CD4-positive, CD25-positive, alpha-beta regulatory T cell (primary cell): Measurements from ENCODE around the gene ZNF750. TPM values are rescaled to one million over a fixed set of nuclear protein-coding genes. Genes with fewer than 3 reads are reported as not detected.
A peak's percentile ranks its signal among the peaks of the same experiment; 100 is the strongest.

Source experiments
- ATAC-seq, 2 donors: fragments of 150-1000 bp; cut with Tn5 transposase; one replicate each; pipeline ENCODE4 v1.10.0; 2021; ENCODE audit warnings: low read depth in 2 of 2, moderate number of reproducible peaks in 2 of 2, moderate library complexity in 1 of 2
- DNase-seq, 3 donors: peaks; one replicate each; pipeline versions ENCODE4 v3.0.0 to v3.0.0-alpha.2; 2012 to 2022; ENCODE audit warnings: mixed read lengths in 1 of 3
- H3K27ac ChIP-seq: one replicate; pipeline ENCODE4 v1.7.0; 2013; ENCODE audit warnings: mild to moderate bottlenecking, low read length; ENCODE audit not compliant: insufficient read depth, poor library complexity, severe bottlenecking
- H3K27me3 ChIP-seq: one replicate; pipeline ENCODE4 v1.7.0; 2013; ENCODE audit warnings: low read length; ENCODE audit not compliant: control insufficient read depth, insufficient read depth
- H3K36me3 ChIP-seq: one replicate; pipeline ENCODE4 v1.7.0; 2013; ENCODE audit warnings: mild to moderate bottlenecking, low read length, moderate library complexity; ENCODE audit not compliant: control insufficient read depth, insufficient read depth
- H3K4me1 ChIP-seq: 2 replicates; pipeline ENCODE4 v1.7.0; 2013; ENCODE audit warnings: mild to moderate bottlenecking, low read length; ENCODE audit not compliant: insufficient read depth, control insufficient read depth, poor library complexity, severe bottlenecking
- H3K4me3 ChIP-seq: one replicate; pipeline ENCODE4 v1.7.0; 2013; ENCODE audit warnings: low read depth, mild to moderate bottlenecking, low read length, moderate library complexity
- H3K9me3 ChIP-seq, 2 experiments: 1 replicate in 1 of 2; 2 replicates in 1 of 2; pipeline ENCODE4 v1.7.0; 2013; ENCODE audit warnings: low read length in 2 of 2, mild to moderate bottlenecking in 1 of 2, moderate library complexity in 1 of 2; ENCODE audit not compliant: control insufficient read depth in 2 of 2
- H3K27ac Mint-ChIP-seq, 3 donors: one replicate each; pipeline ENCODE4 v1.8.0; 2020 to 2022; ENCODE audit warnings: mild to moderate bottlenecking in 3 of 3, mixed read lengths in 3 of 3, moderate library complexity in 2 of 3
- H3K27me3 Mint-ChIP-seq: one replicate; pipeline ENCODE4 v1.8.0; 2022; ENCODE audit warnings: mild to moderate bottlenecking, mixed read lengths
- H3K36me3 Mint-ChIP-seq: one replicate; pipeline ENCODE4 v1.8.0; 2020; ENCODE audit warnings: mixed read lengths
- H3K4me1 Mint-ChIP-seq, 4 donors: one replicate each; pipeline ENCODE4 v1.8.0; 2020 to 2022; ENCODE audit warnings: mixed read lengths in 4 of 4, mild to moderate bottlenecking in 1 of 4
- H3K4me3 Mint-ChIP-seq, 4 donors: one replicate each; pipeline ENCODE4 v1.8.0; 2020 to 2022; ENCODE audit warnings: mild to moderate bottlenecking in 4 of 4, mixed read lengths in 4 of 4, moderate library complexity in 3 of 4
- H3K9me3 Mint-ChIP-seq, 7 donors: one replicate each; pipeline ENCODE4 v1.8.0; 2020 to 2022; ENCODE audit warnings: mixed read lengths in 7 of 7, mild to moderate bottlenecking in 3 of 7, moderate library complexity in 2 of 7
- polyA plus RNA-seq, 4 donors: library from polyadenylated mRNA; unstranded; fragments of 300-500 nt; fragmentation: Illumina TruSeq; gene quantifications; one replicate each; pipeline ENCODE4 v1.2.3, GENCODE V29; 2021
- total RNA-seq: library from RNA; stranded (reverse); gene quantifications from one replicate; pipeline ENCODE4 v1.2.3, GENCODE V29; 2022

ZNF750 gene
- total and polyA plus RNA-seq, 5 donors from 2014 or later: 0.07 TPM; not detected in 4

GRCh38 chr17:82866590-82867191 is 26.9 kb upstream of the ZNF750 start:
- peaks cover 14% of the 10 kb centered on the region for H3K36me3 Mint-ChIP-seq
- Histone ChIP-seq H3K36me3 (peaks cover 14% of the 10 kb centered on the region), H3K27me3 (no peaks in the 10 kb centered on the region), H3K4me3 (no peak overlapping the region), H3K9me3 (no peaks in the 10 kb centered on the region), H3K4me1 (peaks cover 40% of the 10 kb centered on the region), H3K27ac (peak overlapping the region; percentile 90)
- H3K9me3 Mint-ChIP-seq: no peaks in the 10 kb centered on the region
- DNase-seq (no peak), ATAC-seq (no peak)
- peaks cover 14 to 50% (median 28%) of the 10 kb centered on the region in 4 donors for H3K4me1 Mint-ChIP-seq
- H3K27ac Mint-ChIP-seq: peak overlapping the region in 2 of 3 donors; percentile 67 to 80
- no peak overlapping the region for H3K4me3 Mint-ChIP-seq
- no peaks in the 10 kb centered on the region for H3K27me3 Mint-ChIP-seq

GRCh38 chr17:82865774-82866395 is 26.1 kb upstream of the ZNF750 start:
- H3K4me1 ChIP-seq: peaks cover 46% of the 10 kb centered on the region

GRCh38 chr17:82865274-82865673 is 25.5 kb upstream of the ZNF750 start:
- DNase-seq (no peak), ATAC-seq (no peak)
- Histone ChIP-seq H3K4me3 (no peak overlapping the region), H3K27ac (peak overlapping the region; percentile 90), H3K9me3 (no peaks in the 10 kb centered on the region), H3K27me3 (no peaks in the 10 kb centered on the region), H3K36me3 (peaks cover 2% of the 10 kb centered on the region), H3K4me1 (peaks cover 52% of the 10 kb centered on the region)
- Mint-ChIP-seq H3K27ac (peak overlapping the region; percentile 80 to 95 (median 82)), H3K27me3 (no peaks in the 10 kb centered on the region), H3K4me3 (peak overlapping the region in 2 of 4 donors; percentile 48 to 61), H3K36me3 (peaks cover 8% of the 10 kb centered on the region), H3K4me1 (peaks cover 14 to 59% (median 31%) of the 10 kb centered on the region in 4 donors), H3K9me3 (no peaks in the 10 kb centered on the region)

More at GRCh38 chr17:82865774-82866395, 26.1 kb upstream of the ZNF750 start:
- Histone ChIP-seq H3K4me3 (no peak overlapping the region), H3K9me3 (no peaks in the 10 kb centered on the region), H3K27me3 (no peaks in the 10 kb centered on the region), H3K27ac (peak overlapping the region; percentile 90), H3K36me3 (peaks cover 8% of the 10 kb centered on the region)
- no peaks in the 10 kb centered on the region for H3K27me3 Mint-ChIP-seq
- H3K9me3 Mint-ChIP-seq: no peaks in the 10 kb centered on the region
- peak overlapping the region in 2 of 4 donors; percentile 48 to 61 for H3K4me3 Mint-ChIP-seq
- peaks cover 14 to 56% (median 31%) of the 10 kb centered on the region in 4 donors for H3K4me1 Mint-ChIP-seq
- H3K27ac Mint-ChIP-seq: peak overlapping the region; percentile 80 to 95 (median 82)
- ATAC-seq (no peak), DNase-seq (no peak)
- H3K36me3 Mint-ChIP-seq: peaks cover 14% of the 10 kb centered on the region

GRCh38 chr17:82864713-82865248 is 25.0 kb upstream of the ZNF750 start:
- Mint-ChIP-seq H3K27me3 (no peaks in the 10 kb centered on the region), H3K9me3 (no peaks in the 10 kb centered on the region), H3K27ac (peak overlapping the region; percentile 91 to 100 (median 98)), H3K36me3 (peaks cover 3% of the 10 kb centered on the region), H3K4me3 (peak overlapping the region; percentile 73 to 84 (median 78)), H3K4me1 (peaks cover 14 to 62% (median 33%) of the 10 kb centered on the region in 4 donors)
- Histone ChIP-seq H3K27ac (peak overlapping the region; percentile 90), H3K4me3 (peak overlapping the region; percentile 61), H3K36me3 (no peaks in the 10 kb centered on the region), H3K9me3 (no peaks in the 10 kb centered on the region), H3K27me3 (no peaks in the 10 kb centered on the region), H3K4me1 (peaks cover 57% of the 10 kb centered on the region)
- DNase-seq: no peak
- ATAC-seq: no peak

- peak; percentile 95 to 98 for ATAC-seq
- peak overlapping the region; percentile 91 to 100 (median 98) for H3K27ac Mint-ChIP-seq
- peaks cover 63% of the 10 kb centered on the region for H3K4me1 ChIP-seq
- H3K36me3 ChIP-seq: no peaks in the 10 kb centered on the region
- no peaks in the 10 kb centered on the region for H3K9me3 Mint-ChIP-seq
- no peaks in the 10 kb centered on the region for H3K27me3 Mint-ChIP-seq
- DNase-seq: peak; percentile 76 to 95 (median 89)
- peak overlapping the region; percentile 90 for H3K27ac ChIP-seq
- H3K4me1 Mint-ChIP-seq: peaks cover 20 to 68% (median 38%) of the 10 kb centered on the region in 4 donors
- peak overlapping the region; percentile 73 to 84 (median 78) for H3K4me3 Mint-ChIP-seq
- peaks cover 3% of the 10 kb centered on the region for H3K36me3 Mint-ChIP-seq
- no peaks in the 10 kb centered on the region for H3K27me3 ChIP-seq
- no peaks in the 10 kb centered on the region for H3K9me3 ChIP-seq
- peak overlapping the region; percentile 61 for H3K4me3 ChIP-seq
Observed at GRCh38 chr17:82863941-82864712, 24.3 kb upstream of the ZNF750 start.

- peak overlapping the region; percentile 91 to 100 (median 98) for H3K27ac Mint-ChIP-seq
- H3K4me3 Mint-ChIP-seq: peak overlapping the region; percentile 73 to 84 (median 78)
- H3K27me3 Mint-ChIP-seq: no peaks in the 10 kb centered on the region
- Histone ChIP-seq H3K4me3 (peak overlapping the region; percentile 61), H3K36me3 (no peaks in the 10 kb centered on the region), H3K9me3 (no peaks in the 10 kb centered on the region), H3K4me1 (peaks cover 70% of the 10 kb centered on the region), H3K27ac (peak overlapping the region; percentile 90), H3K27me3 (no peaks in the 10 kb centered on the region)
- DNase-seq (no peak), ATAC-seq (no peak)
- H3K4me1 Mint-ChIP-seq: peaks cover 20 to 69% (median 41%) of the 10 kb centered on the region in 4 donors
- peaks cover under 1% of the 10 kb centered on the region for H3K36me3 Mint-ChIP-seq
- H3K9me3 Mint-ChIP-seq: no peaks in the 10 kb centered on the region
Observed at GRCh38 chr17:82863383-82863940, 23.6 kb upstream of the ZNF750 start.

- H3K9me3 ChIP-seq: no peaks in the 10 kb centered on the region
- H3K27me3 ChIP-seq: no peaks in the 10 kb centered on the region
- Mint-ChIP-seq H3K27ac (peak overlapping the region; percentile 81 to 91 (median 85)), H3K4me1 (peaks cover 20 to 73% (median 43%) of the 10 kb centered on the region in 4 donors), H3K4me3 (peak overlapping the region in 2 of 4 donors; percentile 35 to 77), H3K36me3 (no peaks in the 10 kb centered on the region), H3K27me3 (no peaks in the 10 kb centered on the region), H3K9me3 (no peaks in the 10 kb centered on the region)
- H3K4me3 ChIP-seq: no peak overlapping the region
- ATAC-seq (no peak), DNase-seq (no peak)
- no peaks in the 10 kb centered on the region for H3K36me3 ChIP-seq
- peak overlapping the region; percentile 90 for H3K27ac ChIP-seq
- peaks cover 74% of the 10 kb centered on the region for H3K4me1 ChIP-seq
Observed at GRCh38 chr17:82862737-82863382, 23.0 kb upstream of the ZNF750 start.
